ENCODE data around the gene FAT1. TPM values are rescaled to one million over a fixed set of nuclear protein-coding genes. Genes with fewer than 3 reads are reported as not detected.
"Not testable (repeated sequence)": the region's sequence is repeated elsewhere in the genome, so short reads cannot be mapped to it uniquely, and the experiment has no call there.

FAT1 gene
- not detected for total RNA-seq

DNA sequence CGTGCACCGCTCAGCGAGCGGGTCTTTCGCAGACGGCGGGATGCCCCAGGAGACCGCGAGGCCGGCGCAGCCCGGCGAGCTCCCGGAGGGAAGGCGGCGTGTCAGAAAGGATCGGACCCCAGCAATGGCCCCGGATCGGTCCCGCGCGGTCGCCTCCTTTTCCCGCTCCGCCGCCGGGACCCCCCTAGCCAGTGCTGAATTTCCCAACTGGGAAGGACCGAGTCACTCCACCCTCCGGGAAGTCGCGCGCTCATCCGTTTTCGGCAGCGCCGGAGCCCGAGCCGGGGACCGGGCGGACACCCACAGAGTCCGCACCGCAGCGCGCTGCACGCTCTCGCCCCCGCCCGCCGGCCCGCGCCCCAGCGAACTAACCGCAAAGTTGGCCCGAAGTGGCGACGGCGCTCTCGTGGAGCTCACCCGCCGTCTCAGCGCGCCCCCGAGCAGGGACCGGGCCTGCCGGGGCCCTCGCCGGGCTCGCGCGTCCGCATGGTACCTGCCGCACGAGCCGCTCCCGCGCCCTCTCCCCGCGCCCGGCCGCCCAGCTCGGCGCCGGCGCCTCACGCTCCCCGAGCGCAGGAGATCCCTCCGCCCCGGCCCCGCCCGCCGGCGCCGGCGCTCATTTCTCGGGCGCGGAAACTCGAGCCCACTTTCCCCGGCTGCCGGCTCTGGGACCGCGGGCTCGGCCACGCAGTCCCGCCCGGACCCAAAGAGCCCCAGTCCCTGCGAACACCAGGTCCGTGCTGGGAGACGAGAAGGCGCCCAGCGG lies at the start of gene FAT1:
Gene FAT1, minus strand, starts transcription at position 565 of the 766 bp plus-strand sequence. CDS start 14,029 bp downstream, outside the sequence.
- H3K27ac Mint-ChIP-seq, result no peak within 1 kb of the TSS

DNA sequence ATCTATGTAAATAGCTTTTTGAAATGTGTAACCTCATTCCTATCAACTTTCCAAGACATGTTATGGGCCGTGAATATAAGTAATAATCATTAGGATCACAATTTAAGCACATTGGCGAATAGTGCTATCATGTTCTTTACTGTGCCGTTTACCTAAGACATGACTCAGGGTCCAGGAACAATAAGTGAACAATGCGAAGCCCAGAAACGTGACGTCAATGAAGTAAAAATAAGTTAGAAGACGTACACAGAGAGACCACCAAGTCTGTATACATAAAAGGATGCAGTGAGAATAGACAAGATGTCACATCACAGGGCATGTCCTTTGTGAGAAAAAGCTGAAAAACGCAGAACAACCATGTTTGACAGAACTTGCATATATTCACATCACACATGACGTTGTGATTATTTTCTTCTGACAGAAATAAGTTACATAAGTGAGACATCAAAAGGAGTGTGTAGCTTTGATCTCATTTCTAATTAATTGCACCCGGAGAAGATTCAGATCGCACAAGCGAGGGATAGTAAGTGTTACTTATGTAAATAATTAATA lies 49.4 kb upstream of the FAT1 start:
- Mint-ChIP-seq H3K36me3 (no peaks in the 10 kb centered on the region), H3K27ac (no peak overlapping the region), H3K4me3 (no peak overlapping the region), H3K4me1 (ENCODE audit: low read depth) (no peaks in the 10 kb centered on the region), H3K9me3 (no peaks in the 10 kb centered on the region), H3K27me3 (no peaks in the 10 kb centered on the region)
- ChIA-PET CTCF (no interaction called here), POLR2A (no interaction called here)
- no peak for DNase-seq
- intact Hi-C loops (cut with micrococcal nuclease), result no loop called here

More for the DNA sequence above, at the start of gene FAT1:
- POLR2A ChIA-PET, result no interaction called here
- CTCF ChIA-PET, result interaction anchor here (1.2 kb wide), 1 partner anchor 29 kb away, joined by 3 read pairs; no protein-coding TSS in a partner anchor
- Mint-ChIP-seq H3K9me3 (no peaks in the 10 kb centered on the region), H3K36me3 (peaks cover 2% of the 10 kb centered on the region), H3K4me3 (peak within 1 kb of the TSS; percentile 39), H3K27me3 (peaks cover 51% of the 10 kb centered on the region), H3K4me1 (ENCODE audit: low read depth) (peaks cover 22% of the 10 kb centered on the region)
- no peak for DNase-seq
- intact Hi-C loops (cut with micrococcal nuclease), result no loop called here

GRCh38 chr4:186771624-186772023 lies 48.0 kb upstream of the FAT1 start:
- H3K4me3 Mint-ChIP-seq, result no peak overlapping the region
- ChIA-PET CTCF (no interaction called here), POLR2A (no interaction called here)

GRCh38 chr4:186770481-186771175 lies 47.0 kb upstream of the FAT1 start:
- no peaks in the 10 kb centered on the region for H3K4me1 Mint-ChIP-seq (ENCODE audit: low read depth)

More at GRCh38 chr4:186771624-186772023, 48.0 kb upstream of the FAT1 start:
- Mint-ChIP-seq H3K9me3 (peaks cover 3% of the 10 kb centered on the region), H3K27me3 (no peaks in the 10 kb centered on the region), H3K27ac (no peak overlapping the region), H3K36me3 (no peaks in the 10 kb centered on the region), H3K4me1 (ENCODE audit: low read depth) (no peaks in the 10 kb centered on the region)
- DNase-seq, result no peak
- intact Hi-C loops (cut with micrococcal nuclease), result no loop called here

GRCh38 chr4:186767794-186768193 lies 44.1 kb upstream of the FAT1 start:
- no peak overlapping the region for H3K4me3 Mint-ChIP-seq
- no peaks in the 10 kb centered on the region for H3K27me3 Mint-ChIP-seq
- H3K4me1 Mint-ChIP-seq (ENCODE audit: low read depth), result no peaks in the 10 kb centered on the region
- POLR2A ChIA-PET, result no interaction called here
- H3K9me3 Mint-ChIP-seq, result peaks cover 4% of the 10 kb centered on the region
- CTCF ChIA-PET, result no interaction called here
- H3K36me3 Mint-ChIP-seq, result no peaks in the 10 kb centered on the region
- no peak overlapping the region for H3K27ac Mint-ChIP-seq
- no peak for DNase-seq
- intact Hi-C loops (cut with micrococcal nuclease), result no loop called here

More at GRCh38 chr4:186770481-186771175, 47.0 kb upstream of the FAT1 start:
- intact Hi-C loops (cut with micrococcal nuclease), result no loop called here
- POLR2A ChIA-PET, result no interaction called here
- no peak overlapping the region for H3K4me3 Mint-ChIP-seq
- CTCF ChIA-PET, result no interaction called here
- no peaks in the 10 kb centered on the region for H3K27me3 Mint-ChIP-seq
- no peaks in the 10 kb centered on the region for H3K36me3 Mint-ChIP-seq
- no peak overlapping the region for H3K27ac Mint-ChIP-seq
- no peak for DNase-seq
- peaks cover 3% of the 10 kb centered on the region for H3K9me3 Mint-ChIP-seq

DNA sequence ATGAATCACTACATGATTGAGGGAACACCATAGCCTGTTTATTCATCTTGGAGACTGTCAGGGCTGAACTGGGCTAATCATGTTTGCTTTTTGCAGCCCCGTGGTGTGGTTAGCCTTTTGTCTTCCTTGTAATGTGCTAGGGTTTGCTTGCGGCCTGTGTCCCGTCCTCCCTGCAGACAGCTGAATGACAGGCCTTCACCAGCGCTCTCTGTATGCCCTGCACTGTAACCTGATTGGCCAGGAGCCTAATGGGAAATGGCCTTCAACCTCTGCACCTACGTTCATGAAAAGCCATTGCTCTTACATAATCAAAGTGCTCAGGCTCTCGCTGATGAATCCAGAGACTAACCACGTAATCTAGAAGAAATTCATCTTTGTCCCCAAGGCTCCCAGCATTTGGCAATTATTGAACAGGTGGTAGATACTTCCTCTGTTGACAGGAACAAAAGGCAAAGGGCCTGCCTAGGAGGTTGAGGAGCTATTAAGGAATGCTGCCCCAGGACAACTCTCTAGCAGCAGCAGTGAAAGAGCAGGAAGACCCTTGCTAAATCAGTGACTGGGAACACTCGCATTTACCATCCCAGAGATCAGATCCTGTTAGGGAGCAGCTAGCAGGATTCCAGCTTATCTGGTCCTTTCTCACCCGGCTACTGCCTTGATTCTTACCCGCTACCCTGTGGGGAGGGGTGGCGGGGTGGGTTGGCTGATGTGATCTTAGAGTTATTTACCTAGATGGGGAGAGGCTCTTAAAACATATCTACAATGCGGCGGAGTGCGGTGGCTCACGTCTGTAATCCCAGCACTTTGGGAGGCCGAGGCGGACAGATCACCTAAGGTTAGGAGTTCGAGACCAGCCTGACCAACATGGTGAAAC lies 42.3 kb upstream of the FAT1 start:
- DNase-seq, result no peak
- H3K36me3 Mint-ChIP-seq, result no peaks in the 10 kb centered on the region
- H3K27me3 Mint-ChIP-seq, result no peaks in the 10 kb centered on the region
- peaks cover 4% of the 10 kb centered on the region for H3K9me3 Mint-ChIP-seq
- no peak overlapping the region for H3K4me3 Mint-ChIP-seq
- H3K27ac Mint-ChIP-seq, result no peak overlapping the region
- POLR2A ChIA-PET, result no interaction called here
- CTCF ChIA-PET, result no interaction called here
- no peaks in the 10 kb centered on the region for H3K4me1 Mint-ChIP-seq (ENCODE audit: low read depth)
- intact Hi-C loops (cut with micrococcal nuclease), result no loop called here

DNA sequence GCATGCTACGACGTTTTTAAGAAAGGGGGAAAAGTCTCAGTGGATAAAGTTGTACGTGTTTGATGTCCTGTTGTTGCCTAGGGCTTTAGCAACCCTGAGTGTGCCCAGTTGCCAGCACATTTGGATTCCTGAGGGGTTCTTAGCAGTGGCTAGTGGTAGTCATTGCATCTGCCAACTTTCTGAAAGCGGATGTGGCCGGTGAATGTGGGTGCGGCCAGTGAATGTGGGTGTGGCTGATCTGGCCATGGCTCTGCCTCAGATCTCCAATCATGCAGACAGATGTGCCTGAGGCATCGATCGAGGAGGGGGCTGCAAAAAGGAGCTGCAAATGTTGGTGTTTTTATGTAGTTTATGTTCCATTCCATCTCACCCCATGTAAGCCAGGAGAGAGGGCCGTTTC lies 41.5 kb upstream of the FAT1 start:
- Mint-ChIP-seq H3K36me3 (no peaks in the 10 kb centered on the region), H3K4me1 (ENCODE audit: low read depth) (no peaks in the 10 kb centered on the region), H3K27ac (no peak overlapping the region), H3K9me3 (peaks cover 4% of the 10 kb centered on the region), H3K4me3 (no peak overlapping the region), H3K27me3 (no peaks in the 10 kb centered on the region)
- intact Hi-C loops (cut with micrococcal nuclease), result no loop called here
- DNase-seq, result no peak
- POLR2A ChIA-PET, result no interaction called here
- CTCF ChIA-PET, result no interaction called here

DNA sequence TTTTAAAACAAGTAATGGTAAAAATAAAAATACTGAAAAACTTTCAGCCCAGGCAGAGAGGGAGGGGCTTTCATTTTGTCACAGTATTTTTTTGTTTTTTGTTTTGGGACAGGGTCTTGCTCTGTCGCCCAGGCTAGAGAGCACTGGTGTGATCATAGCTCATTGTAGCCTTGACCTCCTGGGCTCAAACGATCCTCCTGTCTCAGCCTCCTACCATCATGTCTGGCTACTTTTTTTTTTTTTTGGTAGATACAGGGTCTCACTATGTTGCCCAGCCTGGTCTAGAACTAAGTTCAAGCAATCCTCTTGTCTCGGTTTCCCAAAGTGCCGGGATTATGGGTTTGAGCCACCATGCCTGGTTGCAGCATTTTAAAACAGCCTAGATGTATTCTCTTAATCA lies 40.8 kb upstream of the FAT1 start:
- H3K4me1 Mint-ChIP-seq (ENCODE audit: low read depth), result no peaks in the 10 kb centered on the region
- ChIA-PET POLR2A (no interaction called here), CTCF (no interaction called here)
- DNase-seq, result no peak
- no peaks in the 10 kb centered on the region for H3K36me3 Mint-ChIP-seq
- no peak overlapping the region for H3K4me3 Mint-ChIP-seq
- no peaks in the 10 kb centered on the region for H3K27me3 Mint-ChIP-seq
- H3K9me3 Mint-ChIP-seq, result peaks cover 4% of the 10 kb centered on the region
- intact Hi-C loops (cut with micrococcal nuclease), result no loop called here
- no peak overlapping the region for H3K27ac Mint-ChIP-seq

- Mint-ChIP-seq H3K27ac (no peak overlapping the region), H3K9me3 (peaks cover 6% of the 10 kb centered on the region), H3K4me1 (ENCODE audit: low read depth) (no peaks in the 10 kb centered on the region), H3K36me3 (no peaks in the 10 kb centered on the region), H3K4me3 (no peak overlapping the region), H3K27me3 (no peaks in the 10 kb centered on the region)
- CTCF ChIA-PET, result no interaction called here
- no peak for DNase-seq
- POLR2A ChIA-PET, result no interaction called here
- intact Hi-C loops (cut with micrococcal nuclease), result no loop called here
Measured at GRCh38 chr4:186762865-186763264, 39.2 kb upstream of the FAT1 start.

DNA sequence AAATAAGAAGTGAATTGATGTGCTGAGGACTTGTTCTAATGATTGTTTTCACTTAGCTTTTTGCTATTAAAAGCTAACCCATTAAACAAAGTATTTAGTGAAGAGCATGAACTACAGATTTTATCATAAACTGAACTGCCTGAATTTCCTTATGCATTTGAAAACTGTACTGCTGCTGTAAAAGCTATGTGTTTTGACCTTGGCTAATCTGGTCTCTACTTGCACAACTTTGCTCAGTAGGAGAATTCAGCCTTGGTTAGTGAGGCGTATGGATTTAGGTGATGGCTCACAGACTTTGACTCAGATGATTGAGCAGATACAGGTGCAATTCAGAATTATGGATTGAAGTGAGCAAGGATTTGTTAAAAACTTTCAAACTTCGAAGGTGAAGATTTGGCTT lies 38.7 kb upstream of the FAT1 start:
- Mint-ChIP-seq H3K4me3 (no peak overlapping the region), H3K36me3 (no peaks in the 10 kb centered on the region), H3K9me3 (peaks cover 8% of the 10 kb centered on the region), H3K4me1 (ENCODE audit: low read depth) (no peaks in the 10 kb centered on the region), H3K27ac (no peak overlapping the region), H3K27me3 (no peaks in the 10 kb centered on the region)
- no peak for DNase-seq
- intact Hi-C loops (cut with micrococcal nuclease), result no loop called here
- CTCF ChIA-PET, result no interaction called here
- POLR2A ChIA-PET, result no interaction called here

DNA sequence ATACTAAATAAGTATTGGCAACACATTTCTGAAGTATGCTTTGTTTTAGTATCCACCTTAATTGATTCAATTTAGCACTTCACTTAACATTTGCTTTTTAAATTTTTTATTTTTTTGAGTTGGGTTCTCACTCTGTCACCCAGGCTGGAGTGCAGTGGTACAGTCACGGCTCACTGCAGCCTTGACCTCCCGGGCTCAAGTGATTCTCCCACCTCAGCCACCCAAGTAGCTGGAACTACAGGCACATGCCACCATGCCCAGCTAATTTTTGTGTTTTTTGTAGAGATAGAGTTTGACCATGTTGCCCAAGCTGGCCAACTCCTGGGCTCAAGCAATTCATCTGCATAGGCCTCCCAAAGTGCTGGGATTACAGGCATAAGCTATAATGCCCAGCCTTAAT lies 38.3 kb upstream of the FAT1 start:
- H3K27ac Mint-ChIP-seq; intact Hi-C loops (cut with micrococcal nuclease); H3K27me3 Mint-ChIP-seq; POLR2A ChIA-PET; H3K4me1 Mint-ChIP-seq (ENCODE audit: low read depth); H3K9me3 Mint-ChIP-seq; H3K36me3 Mint-ChIP-seq; DNase-seq; H3K4me3 Mint-ChIP-seq; CTCF ChIA-PET: not testable (repeated sequence)

DNA sequence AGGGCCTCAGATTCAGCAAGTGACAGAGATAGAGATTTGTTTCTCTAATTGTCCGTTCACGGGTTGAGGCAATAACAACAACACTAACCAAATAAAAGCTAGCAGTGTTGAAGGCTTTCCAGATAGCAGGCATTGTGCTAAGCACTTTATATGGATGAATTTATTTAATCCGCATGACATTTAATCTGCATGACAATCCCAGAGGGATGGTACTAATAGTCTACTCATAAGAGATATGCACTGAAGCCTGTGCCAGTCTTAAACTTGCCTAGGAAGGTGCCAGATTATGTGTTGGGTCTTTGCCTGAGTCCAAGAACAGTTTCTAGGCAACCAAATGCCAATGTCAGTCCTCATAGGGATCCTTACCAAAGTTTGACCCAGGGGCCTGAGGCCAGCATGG lies 37.7 kb upstream of the FAT1 start:
- no peak for DNase-seq
- POLR2A ChIA-PET, result no interaction called here
- H3K9me3 Mint-ChIP-seq, result peaks cover 8% of the 10 kb centered on the region
- CTCF ChIA-PET, result no interaction called here
- no peak overlapping the region for H3K27ac Mint-ChIP-seq
- no peaks in the 10 kb centered on the region for H3K27me3 Mint-ChIP-seq
- intact Hi-C loops (cut with micrococcal nuclease), result no loop called here
- H3K4me1 Mint-ChIP-seq (ENCODE audit: low read depth), result no peaks in the 10 kb centered on the region
- H3K4me3 Mint-ChIP-seq, result no peak overlapping the region
- no peaks in the 10 kb centered on the region for H3K36me3 Mint-ChIP-seq
